ENCODE measurements around the gene SLC2A5.

The SLC2A5 gene

DNA sequence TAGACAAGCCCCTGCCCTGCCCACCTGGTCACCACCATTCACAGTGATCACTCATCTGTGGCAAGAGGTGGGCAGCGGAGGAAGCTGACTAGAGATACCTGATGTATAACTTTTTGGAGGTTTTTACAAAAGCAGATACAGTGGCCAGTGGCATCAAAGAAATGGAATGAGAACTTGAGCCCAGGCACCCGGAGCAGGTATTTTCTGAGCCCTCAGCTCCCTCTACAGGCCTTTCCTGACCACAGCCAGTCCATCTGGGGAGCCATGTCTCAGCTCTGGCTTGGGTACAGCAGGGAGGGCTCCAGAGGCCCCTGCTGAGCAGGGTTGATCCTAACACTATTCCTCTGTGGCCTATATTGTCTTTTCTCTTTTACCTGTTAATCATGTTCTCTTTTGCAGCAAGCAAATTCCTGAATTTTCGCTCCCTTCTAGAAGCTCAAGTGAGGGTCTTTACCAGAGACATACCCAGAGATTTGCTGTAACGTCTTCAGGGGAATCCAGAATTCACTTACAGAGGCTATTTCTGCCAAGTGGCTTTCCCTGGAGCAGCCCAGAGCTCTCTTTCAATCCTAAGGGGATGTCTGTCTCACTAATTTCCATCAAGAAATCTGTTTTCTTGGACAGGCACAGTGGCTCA, 32.2 kb upstream of the SLC2A5 start:
- Histone ChIP-seq H3K4me2 (ENCODE audit: low read length) (no peak overlapping the region), H3K9me3 (ENCODE audit: insufficient read depth, low read length) (no peaks in the 10 kb centered on the region), H4K20me1 (ENCODE audit: insufficient read depth, low read length) (no peaks in the 10 kb centered on the region), H3K4me1 (ENCODE audit: low read length) (no peaks in the 10 kb centered on the region), H3K27ac (ENCODE audit: low read length) (no peak overlapping the region), H3K9ac (ENCODE audit: low read length) (no peak overlapping the region), H3K79me2 (ENCODE audit: low read length) (no peaks in the 10 kb centered on the region), H2AFZ (ENCODE audit: low read depth, low read length) (no peak overlapping the region), H3K4me3 (ENCODE audit: low read length) (no peak overlapping the region), H3K27me3 (ENCODE audit: low read depth, low read length) (peaks cover 6% of the 10 kb centered on the region; the same call in 1 of the 2 replicates), H3K36me3 (replicated peaks; ENCODE audit: low read depth, low read length) (no peaks in the 10 kb centered on the region)
- no peak for TF ChIP-seq EZH2phosphoT487 (IDR thresholded peaks at IDR 0.05; ENCODE audit: low read depth)
- TF ChIP-seq, protein P1, sequence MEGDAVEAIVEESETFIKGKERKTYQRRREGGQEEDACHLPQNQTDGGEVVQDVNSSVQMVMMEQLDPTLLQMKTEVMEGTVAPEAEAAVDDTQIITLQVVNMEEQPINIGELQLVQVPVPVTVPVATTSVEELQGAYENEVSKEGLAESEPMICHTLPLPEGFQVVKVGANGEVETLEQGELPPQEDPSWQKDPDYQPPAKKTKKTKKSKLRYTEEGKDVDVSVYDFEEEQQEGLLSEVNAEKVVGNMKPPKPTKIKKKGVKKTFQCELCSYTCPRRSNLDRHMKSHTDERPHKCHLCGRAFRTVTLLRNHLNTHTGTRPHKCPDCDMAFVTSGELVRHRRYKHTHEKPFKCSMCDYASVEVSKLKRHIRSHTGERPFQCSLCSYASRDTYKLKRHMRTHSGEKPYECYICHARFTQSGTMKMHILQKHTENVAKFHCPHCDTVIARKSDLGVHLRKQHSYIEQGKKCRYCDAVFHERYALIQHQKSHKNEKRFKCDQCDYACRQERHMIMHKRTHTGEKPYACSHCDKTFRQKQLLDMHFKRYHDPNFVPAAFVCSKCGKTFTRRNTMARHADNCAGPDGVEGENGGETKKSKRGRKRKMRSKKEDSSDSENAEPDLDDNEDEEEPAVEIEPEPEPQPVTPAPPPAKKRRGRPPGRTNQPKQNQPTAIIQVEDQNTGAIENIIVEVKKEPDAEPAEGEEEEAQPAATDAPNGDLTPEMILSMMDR (IDR thresholded peaks at IDR 0.05; ENCODE audit: low read depth, low read length): peak; percentile 68

DNA sequence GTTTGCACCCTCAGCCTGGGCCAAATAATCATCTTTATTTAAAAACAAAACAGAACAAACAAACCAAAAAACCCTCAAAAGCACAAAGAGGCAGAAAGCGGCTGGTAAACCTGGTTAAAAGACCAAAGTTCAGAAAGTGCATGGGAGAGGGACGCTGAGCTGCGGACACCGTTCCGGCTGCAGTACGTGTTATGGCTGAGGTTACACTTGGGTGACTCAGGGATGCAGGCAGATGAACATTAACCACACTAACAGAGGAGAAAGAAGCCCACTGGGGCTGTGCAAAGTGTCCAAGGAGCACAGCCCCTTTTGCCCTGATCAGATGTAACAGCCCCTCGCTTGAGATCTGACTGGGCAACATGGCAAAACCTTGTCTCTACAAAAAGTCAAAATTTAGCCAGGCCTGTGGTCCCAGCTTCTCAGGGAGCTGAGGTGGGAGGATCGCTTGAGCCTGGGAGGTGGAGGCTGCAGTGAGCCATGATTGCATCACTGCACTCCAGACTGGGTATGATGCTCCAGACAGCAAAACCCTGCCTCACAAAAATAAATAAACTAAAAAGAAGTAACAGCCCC, 31.1 kb upstream of the SLC2A5 start:
- H3K79me2 ChIP-seq (ENCODE audit: low read length): no peaks in the 10 kb centered on the region
- no peak overlapping the region for H3K4me2 ChIP-seq (ENCODE audit: low read length)
- H3K27me3 ChIP-seq (ENCODE audit: low read depth, low read length): peaks cover 6% of the 10 kb centered on the region; the same call in 1 of the 2 replicates
- H3K4me1 ChIP-seq (ENCODE audit: low read length): no peaks in the 10 kb centered on the region
- H3K27ac ChIP-seq (ENCODE audit: low read length): no peak overlapping the region
- no peak overlapping the region for H3K4me3 ChIP-seq (ENCODE audit: low read length)
- no peak overlapping the region for H2AFZ ChIP-seq (ENCODE audit: low read depth, low read length)
- no peak overlapping the region for H3K9ac ChIP-seq (ENCODE audit: low read length)
- no peaks in the 10 kb centered on the region for H3K9me3 ChIP-seq (ENCODE audit: insufficient read depth, low read length)
- no peaks in the 10 kb centered on the region for H3K36me3 ChIP-seq (replicated peaks; ENCODE audit: low read depth, low read length)
- TF ChIP-seq EZH2phosphoT487 (IDR thresholded peaks at IDR 0.05; ENCODE audit: low read depth): no peak
- TF ChIP-seq, protein P1 (IDR thresholded peaks at IDR 0.05; ENCODE audit: low read depth, low read length): no peak
- no peaks in the 10 kb centered on the region for H4K20me1 ChIP-seq (ENCODE audit: insufficient read depth, low read length)

DNA sequence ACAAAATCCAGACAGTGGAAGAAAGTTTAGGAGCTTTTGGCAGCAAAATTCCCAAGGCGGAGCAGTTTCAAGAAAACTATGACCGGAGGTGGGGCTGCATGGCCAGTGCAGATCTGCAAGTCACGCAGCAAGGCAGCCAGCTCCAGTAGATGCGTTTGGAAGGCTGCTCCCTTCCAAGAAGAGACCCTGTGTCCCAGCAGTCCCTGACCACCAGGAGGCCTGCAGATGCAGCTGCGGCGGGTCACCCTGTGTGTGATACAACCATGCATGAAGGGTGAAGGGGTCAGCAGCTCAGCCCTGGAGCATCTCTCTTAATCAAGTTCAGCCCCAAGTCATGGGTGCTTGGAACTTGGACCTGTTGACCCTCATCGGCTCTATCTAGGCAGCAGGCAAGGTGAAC, 30.1 kb upstream of the SLC2A5 start:
- TF ChIP-seq, protein P1 (IDR thresholded peaks at IDR 0.05; ENCODE audit: low read depth, low read length): no peak
- TF ChIP-seq EZH2phosphoT487 (IDR thresholded peaks at IDR 0.05; ENCODE audit: low read depth): no peak
- Histone ChIP-seq H3K9ac (ENCODE audit: low read length) (no peak overlapping the region), H3K27ac (ENCODE audit: low read length) (no peak overlapping the region), H3K79me2 (ENCODE audit: low read length) (no peaks in the 10 kb centered on the region), H3K36me3 (replicated peaks; ENCODE audit: low read depth, low read length) (no peaks in the 10 kb centered on the region), H3K27me3 (ENCODE audit: low read depth, low read length) (peaks cover 6% of the 10 kb centered on the region; the same call in 1 of the 2 replicates), H3K4me1 (ENCODE audit: low read length) (no peaks in the 10 kb centered on the region), H3K4me2 (ENCODE audit: low read length) (no peak overlapping the region), H2AFZ (ENCODE audit: low read depth, low read length) (no peak overlapping the region), H4K20me1 (ENCODE audit: insufficient read depth, low read length) (no peaks in the 10 kb centered on the region), H3K4me3 (ENCODE audit: low read length) (no peak overlapping the region), H3K9me3 (ENCODE audit: insufficient read depth, low read length) (no peaks in the 10 kb centered on the region)

DNA sequence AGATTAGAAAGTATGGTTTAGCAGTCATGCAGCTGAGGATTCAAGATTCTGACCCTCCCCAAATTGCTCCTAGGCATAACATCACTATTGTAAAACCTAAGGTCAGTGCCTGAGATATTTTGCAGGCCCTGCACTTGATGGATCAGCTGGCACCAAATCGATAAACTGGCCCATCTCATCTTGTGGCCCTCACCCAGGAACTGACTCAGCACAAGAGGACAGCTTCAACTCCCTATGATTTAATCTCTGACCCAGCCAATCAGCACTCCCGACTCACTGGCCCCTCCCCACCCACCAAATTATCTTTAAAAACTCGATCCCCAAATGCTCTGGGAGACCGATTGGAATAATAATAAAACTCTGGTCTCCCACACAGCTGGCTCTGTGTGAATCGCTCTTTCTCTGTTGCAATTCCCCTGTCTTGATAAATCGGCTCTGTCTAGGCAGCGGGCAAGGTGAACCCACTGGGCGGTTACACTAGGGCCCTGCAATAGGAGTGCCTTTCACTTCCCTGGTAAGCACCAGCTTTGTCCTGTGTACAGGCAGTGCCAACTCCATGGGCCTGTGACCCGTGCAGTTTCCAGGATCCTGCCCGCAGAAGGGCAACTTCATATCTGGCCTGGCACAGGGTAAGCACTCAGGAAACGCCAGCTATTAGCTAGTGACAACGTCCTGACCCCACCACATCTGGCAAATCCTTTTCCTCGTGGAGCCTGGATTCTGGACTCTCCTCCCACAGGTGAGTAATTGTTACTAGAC, 28.7 kb upstream of the SLC2A5 start:
- no peak overlapping the region for H2AFZ ChIP-seq (ENCODE audit: low read depth, low read length)
- peaks cover 6% of the 10 kb centered on the region; the same call in 1 of the 2 replicates for H3K27me3 ChIP-seq (ENCODE audit: low read depth, low read length)
- H3K4me3 ChIP-seq (ENCODE audit: low read length): no peak overlapping the region
- H3K36me3 ChIP-seq (replicated peaks; ENCODE audit: low read depth, low read length): no peaks in the 10 kb centered on the region
- no peak overlapping the region for H3K9ac ChIP-seq (ENCODE audit: low read length)
- H4K20me1 ChIP-seq (ENCODE audit: insufficient read depth, low read length): no peaks in the 10 kb centered on the region
- no peaks in the 10 kb centered on the region for H3K9me3 ChIP-seq (ENCODE audit: insufficient read depth, low read length)
- H3K27ac ChIP-seq (ENCODE audit: low read length): no peak overlapping the region
- H3K4me1 ChIP-seq (ENCODE audit: low read length): no peaks in the 10 kb centered on the region
- no peaks in the 10 kb centered on the region for H3K79me2 ChIP-seq (ENCODE audit: low read length)
- TF ChIP-seq, protein P1 (IDR thresholded peaks at IDR 0.05; ENCODE audit: low read depth, low read length): no peak
- TF ChIP-seq EZH2phosphoT487 (IDR thresholded peaks at IDR 0.05; ENCODE audit: low read depth): no peak
- no peak overlapping the region for H3K4me2 ChIP-seq (ENCODE audit: low read length)

Data from OCI-LY3 (cell line).